ENCODE data around the gene NQO1. TPM values are rescaled to one million over a fixed set of nuclear protein-coding genes. Genes with fewer than 3 reads are reported as not detected.

NQO1 gene
- total and polyA plus RNA-seq, 2 of the 8 experiments (the other 6 are each of a cell fraction or from before 2014, with no cell fraction given), result 32.7 to 45.7 TPM

DNA sequence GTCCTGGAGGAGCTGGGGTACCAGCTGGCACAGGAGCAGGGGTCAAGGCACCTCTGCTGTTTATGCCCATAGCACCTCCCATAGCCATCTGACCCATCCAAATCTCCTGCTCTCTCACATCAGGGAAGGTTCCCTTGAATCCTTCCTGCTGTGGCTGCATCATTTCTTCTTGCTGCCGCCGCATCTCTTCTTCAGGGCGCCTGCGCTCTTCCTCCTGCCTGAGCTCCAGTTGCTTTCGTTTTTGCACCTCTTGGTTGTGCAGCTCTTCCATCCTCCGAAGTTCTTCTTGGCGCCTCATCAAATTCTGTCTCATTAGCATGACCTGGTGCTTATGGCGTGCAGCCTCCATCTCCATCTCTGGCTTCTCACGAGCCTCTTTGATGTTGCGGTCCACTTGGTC is 30.3 kb upstream of the NQO1 start:
- Histone ChIP-seq H2AFZ (ENCODE audit: low read length) (no peak overlapping the region; the same call in 1 of the 2 replicates), H3K4ac (replicated peaks; ENCODE audit: insufficient read length, low read depth, low read length) (no peak overlapping the region), H3K36me3 (ENCODE audit: control insufficient read depth in 2 of 4, insufficient read depth in 4 of 4, low read length in 3 of 4) (peaks cover 3 to 6% (median 4%) of the 10 kb centered on the region in 4 experiments; a peak in 4 of 8 replicates), H4K8ac (ENCODE audit: extremely low read depth, insufficient read depth, low read length) (no peak overlapping the region), H3K23me2 (ENCODE audit: low read depth, low read length) (0 out of 2 replicates have a peak, but pooled peaks cover 2% of the 10 kb centered on the region), H3K4me1 (replicated peaks in 1 of 4; ENCODE audit: control insufficient read depth in 3 of 4, insufficient read depth in 4 of 4, low read length in 3 of 4) (no peaks in the 10 kb centered on the region; a peak in 3 of 7 replicates), H3K27ac (ENCODE audit: low read depth, low read length) (no peak overlapping the region), H4K91ac (replicated peaks; ENCODE audit: insufficient read length, low read length) (no peak overlapping the region), H3K18ac (ENCODE audit: extremely low read depth, low read length) (no peak overlapping the region), H3K27me3 (replicated peaks in 1 of 4; ENCODE audit: control insufficient read depth in 3 of 4, extremely low read depth in 1 of 4, insufficient read depth in 3 of 4, low read length in 3 of 4) (no peaks in the 10 kb centered on the region), H3K14ac (ENCODE audit: insufficient read length) (no peak overlapping the region), H3K4me2 (ENCODE audit: insufficient read depth in 1 of 2, low read depth in 2 of 2, low read length in 2 of 2) (no peak overlapping the region), H3K56ac (replicated peaks; ENCODE audit: insufficient read length, low read depth, low read length) (no peak overlapping the region), H2BK15ac (ENCODE audit: low read length) (no peak overlapping the region), H2BK5ac (ENCODE audit: low read depth, low read length) (no peak overlapping the region), H2AK5ac (ENCODE audit: low read depth, low read length) (no peak overlapping the region), H2BK12ac (ENCODE audit: low read depth, low read length) (no peak overlapping the region), H4K20me1 (replicated peaks in 1 of 2; ENCODE audit: control insufficient read depth in 1 of 2, insufficient read depth in 2 of 2, low read length in 2 of 2) (no peaks in the 10 kb centered on the region), H3K9ac (replicated peaks in 1 of 4; ENCODE audit: extremely low read depth in 1 of 4, low read depth in 3 of 4, low read length in 3 of 4) (no peak overlapping the region), H3K23ac (ENCODE audit: insufficient read length) (no peak overlapping the region), H2BK20ac (ENCODE audit: low read length) (no peak overlapping the region), H3K4me3 (ENCODE audit: extremely low read depth in 1 of 4, insufficient read depth in 2 of 4, low read depth in 3 of 4, low read length in 4 of 4) (no peak overlapping the region), H3K79me2 (ENCODE audit: control insufficient read depth in 1 of 2, insufficient read depth in 2 of 2, low read length in 2 of 2) (peaks cover 14 to 29% of the 10 kb centered on the region in 2 experiments), H2BK120ac (replicated peaks; ENCODE audit: low read depth, low read length) (no peak overlapping the region), H4K5ac (ENCODE audit: insufficient read length, low read depth, low read length) (no peak overlapping the region), H3K79me1 (ENCODE audit: low read depth, low read length) (no peaks in the 10 kb centered on the region), H3K9me3 (ENCODE audit: insufficient read depth in 2 of 2, low read depth in 1 of 2, low read length in 1 of 2) (no peaks in the 10 kb centered on the region)
- no peak for DNase-seq (ENCODE audit: low read depth in 1 of 2, low spot score in 2 of 2)
- ChIA-PET POLR2A (ENCODE audit: partially characterized antibody) (interaction anchor here (0.6 to 1.2 kb wide), 4 partner anchors 15 to 36 kb away, joined by 3 read pairs; partner anchors contain the start of gene NQO1), CTCF (ENCODE audit: partially characterized antibody) (interaction anchor here (1.0 to 1.4 kb wide), 2 partner anchors 9 to 48 kb away, joined by 3 to 4 read pairs; no protein-coding TSS in a partner anchor)
- FAIRE-seq, result no peak
- WGBS, 2 experiments (ENCODE audit: extremely low coverage in 1 of 2, insufficient coverage in 1 of 2, insufficient read length in 1 of 2, insufficient replicate concordance in 2 of 2, low coverage in 1 of 2, low lambda C conversion rate in 2 of 2, missing lambda C conversion rate in 1 of 2), result 95% methylated on average over 10 of the region's 10 CpGs; no CpG with 5 or more reads in 1 of the 2 experiments
- TF ChIP-seq KDM1A (IDR thresholded peaks at IDR 0.05; ENCODE audit: borderline replicate concordance, low read length) (no peak), SIN3A (conservative IDR thresholded peaks at IDR 0.05 in 1 of 2, IDR thresholded peaks at IDR 0.05 in 1 of 2; ENCODE audit: low read depth in 1 of 2, low read length in 2 of 2) (no peak), GTF2F1 (IDR thresholded peaks at IDR 0.05; ENCODE audit: borderline replicate concordance, low read depth, low read length) (no peak), SP1 (IDR thresholded peaks at IDR 0.05; ENCODE audit: low read depth, low read length) (no peak), NANOG (IDR thresholded peaks at IDR 0.05; ENCODE audit: insufficient read depth, low read depth, low read length, poor library complexity, severe bottlenecking) (no peak), ASH2L (IDR thresholded peaks at IDR 0.05; ENCODE audit: low read length) (no peak), CHD1 (IDR thresholded peaks at IDR 0.05; ENCODE audit: low read depth, low read length) (no peak), SRF (IDR thresholded peaks at IDR 0.05; ENCODE audit: low read depth, low read length) (no peak)
- TF ChIP-seq, protein P1, sequence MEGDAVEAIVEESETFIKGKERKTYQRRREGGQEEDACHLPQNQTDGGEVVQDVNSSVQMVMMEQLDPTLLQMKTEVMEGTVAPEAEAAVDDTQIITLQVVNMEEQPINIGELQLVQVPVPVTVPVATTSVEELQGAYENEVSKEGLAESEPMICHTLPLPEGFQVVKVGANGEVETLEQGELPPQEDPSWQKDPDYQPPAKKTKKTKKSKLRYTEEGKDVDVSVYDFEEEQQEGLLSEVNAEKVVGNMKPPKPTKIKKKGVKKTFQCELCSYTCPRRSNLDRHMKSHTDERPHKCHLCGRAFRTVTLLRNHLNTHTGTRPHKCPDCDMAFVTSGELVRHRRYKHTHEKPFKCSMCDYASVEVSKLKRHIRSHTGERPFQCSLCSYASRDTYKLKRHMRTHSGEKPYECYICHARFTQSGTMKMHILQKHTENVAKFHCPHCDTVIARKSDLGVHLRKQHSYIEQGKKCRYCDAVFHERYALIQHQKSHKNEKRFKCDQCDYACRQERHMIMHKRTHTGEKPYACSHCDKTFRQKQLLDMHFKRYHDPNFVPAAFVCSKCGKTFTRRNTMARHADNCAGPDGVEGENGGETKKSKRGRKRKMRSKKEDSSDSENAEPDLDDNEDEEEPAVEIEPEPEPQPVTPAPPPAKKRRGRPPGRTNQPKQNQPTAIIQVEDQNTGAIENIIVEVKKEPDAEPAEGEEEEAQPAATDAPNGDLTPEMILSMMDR (IDR thresholded peaks at IDR 0.05; ENCODE audit: control extremely low read depth in 1 of 3, insufficient read depth in 1 of 3, low read depth in 1 of 3, low read length in 3 of 3), result no peak
- TF ChIP-seq, protein P2, sequence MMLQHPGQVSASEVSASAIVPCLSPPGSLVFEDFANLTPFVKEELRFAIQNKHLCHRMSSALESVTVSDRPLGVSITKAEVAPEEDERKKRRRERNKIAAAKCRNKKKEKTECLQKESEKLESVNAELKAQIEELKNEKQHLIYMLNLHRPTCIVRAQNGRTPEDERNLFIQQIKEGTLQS (IDR thresholded peaks at IDR 0.05; ENCODE audit: insufficient read depth, low read depth, low read length), result no peak

Data from H1 (cell line).